NB4 (cell line): Measurements from ENCODE around the gene FRA10AC1.

Experiments
- MYC ChIP-seq: IDR thresholded peaks from 2 replicates; pipeline ENCODE4 v1.6.1; 2011; ENCODE audit warnings: low read depth, low read length
- TF ChIP-seq, protein P1 (sequence below): IDR thresholded peaks from one replicate; pipeline ENCODE4 v1.5.1; 2012; ENCODE audit warnings: low read depth, low read length

DNA sequence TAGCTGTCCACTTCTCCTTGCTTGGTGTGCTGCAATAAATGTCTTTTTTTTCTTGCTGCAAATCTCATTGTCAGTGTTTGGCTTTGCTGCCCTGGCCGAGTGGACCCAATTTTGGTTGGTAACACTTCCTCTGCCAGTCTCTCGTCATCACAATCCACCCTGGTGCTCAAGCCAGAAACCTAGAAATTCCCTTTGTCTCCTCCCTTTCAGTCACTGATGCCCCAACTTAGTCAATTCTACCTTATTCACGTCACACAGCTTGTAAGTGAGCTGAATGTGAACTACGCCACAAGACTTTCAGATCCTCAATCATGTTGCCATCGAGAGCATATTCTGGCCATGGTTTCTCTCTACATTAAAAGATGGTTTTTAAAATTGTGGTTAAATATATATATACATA lies 13.0 kb upstream of the FRA10AC1 start:
- TF ChIP-seq, protein P1, sequence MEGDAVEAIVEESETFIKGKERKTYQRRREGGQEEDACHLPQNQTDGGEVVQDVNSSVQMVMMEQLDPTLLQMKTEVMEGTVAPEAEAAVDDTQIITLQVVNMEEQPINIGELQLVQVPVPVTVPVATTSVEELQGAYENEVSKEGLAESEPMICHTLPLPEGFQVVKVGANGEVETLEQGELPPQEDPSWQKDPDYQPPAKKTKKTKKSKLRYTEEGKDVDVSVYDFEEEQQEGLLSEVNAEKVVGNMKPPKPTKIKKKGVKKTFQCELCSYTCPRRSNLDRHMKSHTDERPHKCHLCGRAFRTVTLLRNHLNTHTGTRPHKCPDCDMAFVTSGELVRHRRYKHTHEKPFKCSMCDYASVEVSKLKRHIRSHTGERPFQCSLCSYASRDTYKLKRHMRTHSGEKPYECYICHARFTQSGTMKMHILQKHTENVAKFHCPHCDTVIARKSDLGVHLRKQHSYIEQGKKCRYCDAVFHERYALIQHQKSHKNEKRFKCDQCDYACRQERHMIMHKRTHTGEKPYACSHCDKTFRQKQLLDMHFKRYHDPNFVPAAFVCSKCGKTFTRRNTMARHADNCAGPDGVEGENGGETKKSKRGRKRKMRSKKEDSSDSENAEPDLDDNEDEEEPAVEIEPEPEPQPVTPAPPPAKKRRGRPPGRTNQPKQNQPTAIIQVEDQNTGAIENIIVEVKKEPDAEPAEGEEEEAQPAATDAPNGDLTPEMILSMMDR: no peak
- TF ChIP-seq MYC: no peak
